Stimulated activated naive B cell treated with anti-CD40 and anti-IgM and Interleukin-4, amounts not matched to agents 10 μg/mL and 1 μg/mL and 100 μg/mL, for 72 hours (primary cell): Measurements from ENCODE around the gene FCN2.

Source experiments
- ATAC-seq, 2 donors: fragments of 150-1000 bp; cut with Tn5 transposase; replicated peaks; 2 replicates each; pipeline ENCODE4 v1.10.0; 2021; ENCODE audit warnings: moderate library complexity in 1 of 2
- DNase-seq: peaks from one replicate; pipeline ENCODE4 v3.0.0; 2021
- H3K27ac Mint-ChIP-seq: one replicate; pipeline ENCODE4 v1.8.0; 2022; ENCODE audit warnings: mild to moderate bottlenecking, mixed read lengths
- H3K27me3 Mint-ChIP-seq, 2 donors: one replicate each; pipeline ENCODE4 v1.8.0; 2022; ENCODE audit warnings: mixed read lengths in 2 of 2
- H3K36me3 Mint-ChIP-seq, 2 donors: one replicate each; pipeline ENCODE4 v1.8.0; 2022; ENCODE audit warnings: mixed read lengths in 2 of 2, mild to moderate bottlenecking in 1 of 2
- H3K4me1 Mint-ChIP-seq, 2 donors: one replicate each; pipeline ENCODE4 v1.8.0; 2022; ENCODE audit warnings: mixed read lengths in 2 of 2, mild to moderate bottlenecking in 1 of 2
- H3K4me3 Mint-ChIP-seq, 2 donors: one replicate each; pipeline ENCODE4 v1.8.0; 2022; ENCODE audit warnings: mild to moderate bottlenecking in 2 of 2, mixed read lengths in 2 of 2, moderate library complexity in 1 of 2
- H3K9me3 Mint-ChIP-seq, 2 donors: one replicate each; pipeline ENCODE4 v1.8.0; 2022; ENCODE audit warnings: mixed read lengths in 2 of 2, mild to moderate bottlenecking in 1 of 2

FCN2 gene

GRCh38 chr9:134925011-134925511 lies 44.5 kb downstream of the FCN2 start:
- H3K27me3 Mint-ChIP-seq: peaks cover 9 to 34% of the 10 kb centered on the region in 2 donors
- no peak for DNase-seq
- H3K4me1 Mint-ChIP-seq: peaks cover 22 to 33% of the 10 kb centered on the region in 2 donors
- H3K9me3 Mint-ChIP-seq: no peaks in the 10 kb centered on the region
- peak; percentile 19 to 38 for ATAC-seq
- H3K36me3 Mint-ChIP-seq: no peaks in the 10 kb centered on the region
- peak overlapping the region; percentile 9 for H3K27ac Mint-ChIP-seq
- H3K4me3 Mint-ChIP-seq: no peak overlapping the region

- no peaks in the 10 kb centered on the region for H3K36me3 Mint-ChIP-seq
- no peak overlapping the region for H3K27ac Mint-ChIP-seq
- peak in 1 of 2 donors; percentile 3 for ATAC-seq
- DNase-seq: no peak
- peaks cover 47 to 61% of the 10 kb centered on the region in 2 donors for H3K4me1 Mint-ChIP-seq
- H3K4me3 Mint-ChIP-seq: peak overlapping the region in 1 of 2 donors; percentile 12
- H3K9me3 Mint-ChIP-seq: no peaks in the 10 kb centered on the region
- H3K27me3 Mint-ChIP-seq: peaks cover 18 to 35% of the 10 kb centered on the region in 2 donors
Observed at GRCh38 chr9:134928436-134929192, 48.0 kb downstream of the FCN2 start.

GRCh38 chr9:134929193-134930158 lies 48.9 kb downstream of the FCN2 start:
- Mint-ChIP-seq H3K36me3 (no peaks in the 10 kb centered on the region), H3K4me3 (peak overlapping the region; percentile 17 to 19), H3K27me3 (peaks cover 16 to 32% of the 10 kb centered on the region in 2 donors), H3K9me3 (no peaks in the 10 kb centered on the region), H3K27ac (no peak overlapping the region), H3K4me1 (peaks cover 52 to 70% of the 10 kb centered on the region in 2 donors)
- ATAC-seq: peak; percentile 30 to 38
- no peak for DNase-seq

- Mint-ChIP-seq H3K4me3 (peak overlapping the region; percentile 23 to 54), H3K4me1 (peaks cover 50 to 72% of the 10 kb centered on the region in 2 donors), H3K36me3 (no peaks in the 10 kb centered on the region), H3K9me3 (no peaks in the 10 kb centered on the region), H3K27me3 (peaks cover 16 to 27% of the 10 kb centered on the region in 2 donors), H3K27ac (no peak overlapping the region)
- peak; percentile 79 to 86 for ATAC-seq
- peak; percentile 57 for DNase-seq
Observed at GRCh38 chr9:134930398-134930797, 49.8 kb downstream of the FCN2 start.

GRCh38 chr9:134932171-134932570 lies 51.6 kb downstream of the FCN2 start:
- Mint-ChIP-seq H3K4me1 (peaks cover 64 to 87% of the 10 kb centered on the region in 2 donors), H3K27me3 (peaks cover 16 to 23% of the 10 kb centered on the region in 2 donors)
- no peak for ATAC-seq

GRCh38 chr9:134932606-134933005 lies 52.0 kb downstream of the FCN2 start:
- H3K36me3 Mint-ChIP-seq: no peaks in the 10 kb centered on the region
- ATAC-seq: no peak
- H3K27ac Mint-ChIP-seq: no peak overlapping the region
- DNase-seq: no peak
- peaks cover 68 to 92% of the 10 kb centered on the region in 2 donors for H3K4me1 Mint-ChIP-seq
- no peak overlapping the region for H3K4me3 Mint-ChIP-seq
- H3K27me3 Mint-ChIP-seq: peaks cover 16 to 23% of the 10 kb centered on the region in 2 donors
- H3K9me3 Mint-ChIP-seq: no peaks in the 10 kb centered on the region

More at GRCh38 chr9:134932171-134932570, 51.6 kb downstream of the FCN2 start:
- no peak for DNase-seq
- Mint-ChIP-seq H3K27ac (no peak overlapping the region), H3K4me3 (peak overlapping the region in 1 of 2 donors; percentile 36), H3K36me3 (no peaks in the 10 kb centered on the region), H3K9me3 (no peaks in the 10 kb centered on the region)

- no peak for ATAC-seq
- DNase-seq: no peak
Observed at GRCh38 chr9:134933076-134933659, 52.6 kb downstream of the FCN2 start.

GRCh38 chr9:134935056-134935640 lies 54.5 kb downstream of the FCN2 start:
- no peaks in the 10 kb centered on the region for H3K9me3 Mint-ChIP-seq
- H3K27me3 Mint-ChIP-seq: peaks cover 23 to 25% of the 10 kb centered on the region in 2 donors
- ATAC-seq: peak in 1 of 2 donors; percentile 1
- no peaks in the 10 kb centered on the region for H3K36me3 Mint-ChIP-seq
- no peak for DNase-seq
- H3K4me1 Mint-ChIP-seq: peaks cover 62 to 76% of the 10 kb centered on the region in 2 donors
- peak overlapping the region; percentile 38 to 39 for H3K4me3 Mint-ChIP-seq
- no peak overlapping the region for H3K27ac Mint-ChIP-seq

More at GRCh38 chr9:134933076-134933659, 52.6 kb downstream of the FCN2 start:
- peaks cover 66 to 96% of the 10 kb centered on the region in 2 donors for H3K4me1 Mint-ChIP-seq
- H3K9me3 Mint-ChIP-seq: no peaks in the 10 kb centered on the region
- no peak overlapping the region for H3K4me3 Mint-ChIP-seq
- H3K27me3 Mint-ChIP-seq: peaks cover 16 to 23% of the 10 kb centered on the region in 2 donors
- no peak overlapping the region for H3K27ac Mint-ChIP-seq
- no peaks in the 10 kb centered on the region for H3K36me3 Mint-ChIP-seq

- peak overlapping the region; percentile 68 for H3K27ac Mint-ChIP-seq
- no peaks in the 10 kb centered on the region for H3K36me3 Mint-ChIP-seq
- H3K9me3 Mint-ChIP-seq: no peaks in the 10 kb centered on the region
- peak overlapping the region in 1 of 2 donors; percentile 38 for H3K4me3 Mint-ChIP-seq
- no peak for ATAC-seq
- H3K4me1 Mint-ChIP-seq: peaks cover 59 to 71% of the 10 kb centered on the region in 2 donors
- peaks cover 30 to 31% of the 10 kb centered on the region in 2 donors for H3K27me3 Mint-ChIP-seq
- DNase-seq: no peak
Observed at GRCh38 chr9:134935701-134936345, 55.2 kb downstream of the FCN2 start.

- Mint-ChIP-seq H3K36me3 (no peaks in the 10 kb centered on the region), H3K4me3 (peak overlapping the region; percentile 29 to 38), H3K27me3 (peaks cover 26 to 29% of the 10 kb centered on the region in 2 donors), H3K9me3 (no peaks in the 10 kb centered on the region), H3K4me1 (peaks cover 53 to 63% of the 10 kb centered on the region in 2 donors), H3K27ac (peak overlapping the region; percentile 68)
- DNase-seq (peak; percentile 75), ATAC-seq (peak; percentile 78)
Observed at GRCh38 chr9:134936346-134937163, 55.9 kb downstream of the FCN2 start.
